Measurements from ENCODE around the gene CCNY.

- TF ChIP-seq BRCA1 (CRISPR knock-in tag; IDR thresholded peaks at IDR 0.05) (no peak), CHD2 (IDR thresholded peaks at IDR 0.05; ENCODE audit: low read depth, low read length) (no peak)
Measured at GRCh38 chr10:35397953-35398352, 61.6 kb downstream of the CCNY start.

Measured in HepG2 (cell line).